Activated CD4-positive, alpha-beta T cell treated with anti-CD3 and anti-CD28 coated beads, Interleukin-2, amount 10 ng/mL, durations not matched to agents 24 days and 14 days (primary cell): ENCODE data around the gene TEKTIP1. TPM values are rescaled to one million over a fixed set of nuclear protein-coding genes. Genes with fewer than 3 reads are reported as not detected.

ENCODE experiments used
- DNase-seq: peaks from one replicate; pipeline ENCODE4 v3.0.0; 2022
- H3K27ac Mint-ChIP-seq: one replicate; pipeline ENCODE4 v1.8.0; 2022; ENCODE audit warnings: mild to moderate bottlenecking, mixed read lengths
- H3K27me3 Mint-ChIP-seq: one replicate; pipeline ENCODE4 v1.8.0; 2022; ENCODE audit warnings: mixed read lengths
- H3K36me3 Mint-ChIP-seq: one replicate; pipeline ENCODE4 v1.8.0; 2022; ENCODE audit warnings: low read depth, mild to moderate bottlenecking, mixed read lengths
- H3K4me1 Mint-ChIP-seq: one replicate; pipeline ENCODE4 v1.8.0; 2021; ENCODE audit warnings: mixed read lengths
- H3K4me3 Mint-ChIP-seq: one replicate; pipeline ENCODE4 v1.8.0; 2022; ENCODE audit warnings: mild to moderate bottlenecking, moderate library complexity, mixed read lengths
- H3K9me3 Mint-ChIP-seq: one replicate; pipeline ENCODE4 v1.8.0; 2021; ENCODE audit warnings: mixed read lengths
- intact Hi-C: fragments of 100-400 bp; cut with micrococcal nuclease; formaldehyde crosslinking; loops from one replicate; pipeline ENCODE4 v1.15.1; 2023
- total RNA-seq: library from RNA; stranded (reverse); gene quantifications from 2 replicates; pipeline ENCODE4 v1.2.3, GENCODE V29; 2022

The TEKTIP1 gene
- total RNA-seq, 1 donor from 2014 or later = 1.4 TPM

- Mint-ChIP-seq H3K27me3 (no peaks in the 10 kb centered on the region), H3K9me3 (no peaks in the 10 kb centered on the region), H3K36me3 (peaks cover 22% of the 10 kb centered on the region), H3K4me3 (no peak overlapping the region), H3K27ac (no peak overlapping the region), H3K4me1 (peaks cover 8% of the 10 kb centered on the region)
- intact Hi-C loops = loop anchor here (1.0 to 5.0 kb wide), 2 partner anchors 73 to 162 kb away; partner anchors contain the start of gene TJP3
- no peak for DNase-seq
These were observed 6.7 kb downstream of the TEKTIP1 start for GRCh38 chr19:3545669-3546034.

GRCh38 chr19:3546119-3546518, 7.1 kb downstream of the TEKTIP1 start:
- peaks cover 25% of the 10 kb centered on the region for H3K36me3 Mint-ChIP-seq

GRCh38 chr19:3547301-3547731, 8.3 kb downstream of the TEKTIP1 start:
- peak; percentile 78 for DNase-seq
- H3K36me3 Mint-ChIP-seq = peaks cover 29% of the 10 kb centered on the region
- H3K4me3 Mint-ChIP-seq = no peak overlapping the region
- H3K9me3 Mint-ChIP-seq = no peaks in the 10 kb centered on the region
- H3K27ac Mint-ChIP-seq = no peak overlapping the region
- intact Hi-C loops = loop anchor here (5.0 kb wide), 1 partner anchor 160 kb away; the partner anchor contains the start of gene TJP3
- H3K4me1 Mint-ChIP-seq = peaks cover 12% of the 10 kb centered on the region
- no peaks in the 10 kb centered on the region for H3K27me3 Mint-ChIP-seq

More at GRCh38 chr19:3546119-3546518, 7.1 kb downstream of the TEKTIP1 start:
- Mint-ChIP-seq H3K4me1 (peaks cover 8% of the 10 kb centered on the region), H3K9me3 (no peaks in the 10 kb centered on the region), H3K27ac (no peak overlapping the region), H3K27me3 (no peaks in the 10 kb centered on the region), H3K4me3 (no peak overlapping the region)
- intact Hi-C loops = loop anchor here (5.0 kb wide), 1 partner anchor 161 kb away; the partner anchor contains the start of gene TJP3
- DNase-seq = no peak

GRCh38 chr19:3547767-3548282, 8.9 kb downstream of the TEKTIP1 start:
- DNase-seq = no peak
- Mint-ChIP-seq H3K36me3 (peaks cover 29% of the 10 kb centered on the region), H3K27ac (no peak overlapping the region), H3K4me1 (peaks cover 17% of the 10 kb centered on the region), H3K27me3 (no peaks in the 10 kb centered on the region), H3K9me3 (no peaks in the 10 kb centered on the region), H3K4me3 (no peak overlapping the region)
- intact Hi-C loops = loop anchor here (5.0 kb wide), 1 partner anchor 159 kb away; the partner anchor contains the start of gene TJP3

- no peak overlapping the region for H3K27ac Mint-ChIP-seq
- no peaks in the 10 kb centered on the region for H3K9me3 Mint-ChIP-seq
- H3K36me3 Mint-ChIP-seq = peaks cover 29% of the 10 kb centered on the region
- intact Hi-C loops = loop anchor here (5.0 kb wide), 1 partner anchor 159 kb away; the partner anchor contains the start of gene TJP3
- H3K4me1 Mint-ChIP-seq = peaks cover 20% of the 10 kb centered on the region
- H3K4me3 Mint-ChIP-seq = no peak overlapping the region
- no peaks in the 10 kb centered on the region for H3K27me3 Mint-ChIP-seq
- DNase-seq = no peak
These were observed 9.6 kb downstream of the TEKTIP1 start for GRCh38 chr19:3548606-3549005.

- peaks cover 26% of the 10 kb centered on the region for H3K4me1 Mint-ChIP-seq
- H3K27ac Mint-ChIP-seq = peak overlapping the region; percentile 53
- H3K9me3 Mint-ChIP-seq = no peaks in the 10 kb centered on the region
- intact Hi-C loops = loop anchor here (5.0 kb wide), 1 partner anchor 157 kb away; the partner anchor contains the start of gene TJP3
- no peaks in the 10 kb centered on the region for H3K27me3 Mint-ChIP-seq
- no peak for DNase-seq
- no peak overlapping the region for H3K4me3 Mint-ChIP-seq
- H3K36me3 Mint-ChIP-seq = peaks cover 33% of the 10 kb centered on the region
These were observed 10.8 kb downstream of the TEKTIP1 start for GRCh38 chr19:3549816-3550215.

- Mint-ChIP-seq H3K36me3 (peaks cover 29% of the 10 kb centered on the region), H3K4me1 (peaks cover 30% of the 10 kb centered on the region), H3K9me3 (no peaks in the 10 kb centered on the region), H3K4me3 (peak overlapping the region; percentile 21), H3K27ac (no peak overlapping the region), H3K27me3 (no peaks in the 10 kb centered on the region)
- DNase-seq = no peak
- intact Hi-C loops = no loop called here
These were observed 12.2 kb downstream of the TEKTIP1 start for GRCh38 chr19:3550947-3551791.

GRCh38 chr19:3551792-3552095, 12.8 kb downstream of the TEKTIP1 start:
- no peaks in the 10 kb centered on the region for H3K27me3 Mint-ChIP-seq
- peaks cover 35% of the 10 kb centered on the region for H3K36me3 Mint-ChIP-seq
- no peaks in the 10 kb centered on the region for H3K9me3 Mint-ChIP-seq
- DNase-seq = no peak
- no peak overlapping the region for H3K27ac Mint-ChIP-seq
- peak overlapping the region; percentile 21 for H3K4me3 Mint-ChIP-seq
- peaks cover 35% of the 10 kb centered on the region for H3K4me1 Mint-ChIP-seq
- intact Hi-C loops = no loop called here

GRCh38 chr19:3554254-3555083, 15.5 kb downstream of the TEKTIP1 start:
- H3K27me3 Mint-ChIP-seq = no peaks in the 10 kb centered on the region
- peaks cover 39% of the 10 kb centered on the region for H3K4me1 Mint-ChIP-seq
- intact Hi-C loops = loop anchor here (5.0 kb wide), 1 partner anchor 73 kb away; the partner anchor contains the start of gene CACTIN
- peak; percentile 86 for DNase-seq
- peak overlapping the region; percentile 72 for H3K27ac Mint-ChIP-seq
- peak overlapping the region; percentile 100 for H3K4me3 Mint-ChIP-seq
- H3K9me3 Mint-ChIP-seq = no peaks in the 10 kb centered on the region
- peaks cover 26% of the 10 kb centered on the region for H3K36me3 Mint-ChIP-seq

- DNase-seq = peak; percentile 69
- peak overlapping the region; percentile 100 for H3K4me3 Mint-ChIP-seq
- intact Hi-C loops = loop anchor here (5.0 kb wide), 1 partner anchor 71 kb away; the partner anchor contains the start of gene CACTIN
These were observed 16.9 kb downstream of the TEKTIP1 start for GRCh38 chr19:3555653-3556422.

GRCh38 chr19:3556423-3556977, 17.5 kb downstream of the TEKTIP1 start:
- H3K36me3 Mint-ChIP-seq = peaks cover 20% of the 10 kb centered on the region
- peak; percentile 65 for DNase-seq
- intact Hi-C loops = loop anchor here (5.0 kb wide), 1 partner anchor 71 kb away; the partner anchor contains the start of gene CACTIN
- H3K4me1 Mint-ChIP-seq = peaks cover 39% of the 10 kb centered on the region
- no peaks in the 10 kb centered on the region for H3K27me3 Mint-ChIP-seq
- H3K27ac Mint-ChIP-seq = peak overlapping the region; percentile 95
- H3K9me3 Mint-ChIP-seq = no peaks in the 10 kb centered on the region
- peak overlapping the region; percentile 100 for H3K4me3 Mint-ChIP-seq

More at GRCh38 chr19:3555653-3556422, 16.9 kb downstream of the TEKTIP1 start:
- peaks cover 22% of the 10 kb centered on the region for H3K36me3 Mint-ChIP-seq
- H3K4me1 Mint-ChIP-seq = peaks cover 39% of the 10 kb centered on the region
- no peaks in the 10 kb centered on the region for H3K9me3 Mint-ChIP-seq
- peak overlapping the region; percentile 95 for H3K27ac Mint-ChIP-seq
- no peaks in the 10 kb centered on the region for H3K27me3 Mint-ChIP-seq

GRCh38 chr19:3556978-3557460, 18.0 kb downstream of the TEKTIP1 start:
- Mint-ChIP-seq H3K4me3 (peak overlapping the region; percentile 100), H3K4me1 (peaks cover 36% of the 10 kb centered on the region), H3K27me3 (no peaks in the 10 kb centered on the region), H3K27ac (peak overlapping the region; percentile 95), H3K36me3 (peaks cover 17% of the 10 kb centered on the region), H3K9me3 (no peaks in the 10 kb centered on the region)
- intact Hi-C loops = loop anchor here (1.0 to 5.0 kb wide), 2 partner anchors 15 to 70 kb away; partner anchors contain the start of genes CACTIN and HMG20B
- peak; percentile 84 for DNase-seq
